Endothelial cell (in vitro differentiated cells): Measurements from ENCODE around the gene ADGRG7. TPM values are rescaled to one million over a fixed set of nuclear protein-coding genes. Genes with fewer than 3 reads are reported as not detected.

Experiments
- DNase-seq: peaks from one replicate; pipeline ENCODE4 v3.0.0; 2021; ENCODE audit warnings: low spot score
- H3K27ac Mint-ChIP-seq: one replicate; pipeline ENCODE4 v1.8.0; 2021; ENCODE audit warnings: mixed read lengths, inconsistent platforms; ENCODE audit not compliant: unreplicated experiment
- H3K27me3 Mint-ChIP-seq: one replicate; pipeline ENCODE4 v1.8.0; 2021; ENCODE audit warnings: mild to moderate bottlenecking, moderate library complexity, mixed read lengths, inconsistent platforms; ENCODE audit not compliant: unreplicated experiment
- H3K36me3 Mint-ChIP-seq: one replicate; pipeline ENCODE4 v1.8.0; 2021; ENCODE audit warnings: mild to moderate bottlenecking, low read depth, mixed read lengths, inconsistent platforms; ENCODE audit not compliant: unreplicated experiment
- H3K4me1 Mint-ChIP-seq: one replicate; pipeline ENCODE4 v1.8.0; 2021; ENCODE audit warnings: mild to moderate bottlenecking, mixed read lengths, inconsistent platforms; ENCODE audit not compliant: unreplicated experiment
- H3K4me3 Mint-ChIP-seq: one replicate; pipeline ENCODE4 v1.8.0; 2021; ENCODE audit warnings: mild to moderate bottlenecking, mixed read lengths, inconsistent platforms; ENCODE audit not compliant: unreplicated experiment
- H3K9me3 Mint-ChIP-seq: one replicate; pipeline ENCODE4 v1.8.0; 2021; ENCODE audit warnings: mixed read lengths, inconsistent platforms; ENCODE audit not compliant: unreplicated experiment
- total RNA-seq: library from RNA; stranded (reverse); fragmentation: NEBNext Ultra II Directional; extraction: Animal tissue kit (Norgen Biotek cat#: 25700); gene quantifications from one replicate; pipeline ENCODE4 v1.2.1, GENCODE V29; 2021; ENCODE audit not compliant: unreplicated experiment
- TF ChIP-seq, protein P1 (sequence below): fragments of 200-600 bp; sonication (generic); IDR thresholded peaks from one replicate; pipeline ENCODE4 v1.5.0; 2021; ENCODE audit warnings: antibody characterized with exemption; ENCODE audit not compliant: unreplicated experiment

Gene ADGRG7
- total RNA-seq, 1 donor from 2014 or later = not detected

- no peak for DNase-seq
- TF ChIP-seq, protein P1, sequence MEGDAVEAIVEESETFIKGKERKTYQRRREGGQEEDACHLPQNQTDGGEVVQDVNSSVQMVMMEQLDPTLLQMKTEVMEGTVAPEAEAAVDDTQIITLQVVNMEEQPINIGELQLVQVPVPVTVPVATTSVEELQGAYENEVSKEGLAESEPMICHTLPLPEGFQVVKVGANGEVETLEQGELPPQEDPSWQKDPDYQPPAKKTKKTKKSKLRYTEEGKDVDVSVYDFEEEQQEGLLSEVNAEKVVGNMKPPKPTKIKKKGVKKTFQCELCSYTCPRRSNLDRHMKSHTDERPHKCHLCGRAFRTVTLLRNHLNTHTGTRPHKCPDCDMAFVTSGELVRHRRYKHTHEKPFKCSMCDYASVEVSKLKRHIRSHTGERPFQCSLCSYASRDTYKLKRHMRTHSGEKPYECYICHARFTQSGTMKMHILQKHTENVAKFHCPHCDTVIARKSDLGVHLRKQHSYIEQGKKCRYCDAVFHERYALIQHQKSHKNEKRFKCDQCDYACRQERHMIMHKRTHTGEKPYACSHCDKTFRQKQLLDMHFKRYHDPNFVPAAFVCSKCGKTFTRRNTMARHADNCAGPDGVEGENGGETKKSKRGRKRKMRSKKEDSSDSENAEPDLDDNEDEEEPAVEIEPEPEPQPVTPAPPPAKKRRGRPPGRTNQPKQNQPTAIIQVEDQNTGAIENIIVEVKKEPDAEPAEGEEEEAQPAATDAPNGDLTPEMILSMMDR = no peak
- Mint-ChIP-seq H3K4me1 (no peaks in the 10 kb centered on the region), H3K36me3 (no peaks in the 10 kb centered on the region), H3K27me3 (no peaks in the 10 kb centered on the region), H3K4me3 (no peak overlapping the region), H3K27ac (no peak overlapping the region), H3K9me3 (no peaks in the 10 kb centered on the region)
Observed at GRCh38 chr3:100615684-100616083, 6.3 kb downstream of the ADGRG7 start.

- no peak for DNase-seq
- TF ChIP-seq, protein P1 = no peak
- H3K27me3 Mint-ChIP-seq = no peaks in the 10 kb centered on the region
- H3K36me3 Mint-ChIP-seq = no peaks in the 10 kb centered on the region
- H3K9me3 Mint-ChIP-seq = no peaks in the 10 kb centered on the region
- no peaks in the 10 kb centered on the region for H3K4me1 Mint-ChIP-seq
- no peak overlapping the region for H3K4me3 Mint-ChIP-seq
- no peak overlapping the region for H3K27ac Mint-ChIP-seq
Observed at GRCh38 chr3:100621251-100621650, 11.8 kb downstream of the ADGRG7 start.

- Mint-ChIP-seq H3K4me3 (no peak overlapping the region), H3K27ac (no peak overlapping the region), H3K9me3 (no peaks in the 10 kb centered on the region), H3K36me3 (no peaks in the 10 kb centered on the region), H3K27me3 (peaks cover 2% of the 10 kb centered on the region), H3K4me1 (no peaks in the 10 kb centered on the region)
- TF ChIP-seq, protein P1 = no peak
- no peak for DNase-seq
Observed at GRCh38 chr3:100627491-100627890, 18.1 kb downstream of the ADGRG7 start.

- no peaks in the 10 kb centered on the region for H3K9me3 Mint-ChIP-seq
- H3K4me3 Mint-ChIP-seq = no peak overlapping the region
- TF ChIP-seq, protein P1 = no peak
- no peaks in the 10 kb centered on the region for H3K4me1 Mint-ChIP-seq
- no peaks in the 10 kb centered on the region for H3K36me3 Mint-ChIP-seq
- DNase-seq = no peak
- H3K27me3 Mint-ChIP-seq = peaks cover 2% of the 10 kb centered on the region
- no peak overlapping the region for H3K27ac Mint-ChIP-seq
Observed at GRCh38 chr3:100629421-100630127, 20.2 kb downstream of the ADGRG7 start.

- no peak overlapping the region for H3K27ac Mint-ChIP-seq
- TF ChIP-seq, protein P1 = no peak
- H3K27me3 Mint-ChIP-seq = peaks cover 2% of the 10 kb centered on the region
- no peaks in the 10 kb centered on the region for H3K9me3 Mint-ChIP-seq
- no peaks in the 10 kb centered on the region for H3K4me1 Mint-ChIP-seq
- H3K4me3 Mint-ChIP-seq = no peak overlapping the region
- H3K36me3 Mint-ChIP-seq = no peaks in the 10 kb centered on the region
- DNase-seq = no peak
Observed at GRCh38 chr3:100630664-100631063, 21.3 kb downstream of the ADGRG7 start.
